HPDE6-E6E7 (cell line): Measurements from ENCODE around the gene CYP2F1.
"Not testable (repeated sequence)": the region's sequence is repeated elsewhere in the genome, so short reads cannot be mapped to it uniquely, and the experiment has no call there.

Experiments
- DNase-seq: peaks from one replicate; pipeline ENCODE4 v3.0.0; 2011; ENCODE audit warnings: missing footprints; ENCODE audit errors: extremely low spot score

CYP2F1 gene

GRCh38 chr19:41114132-41114531 lies at the start of gene CYP2F1:
Gene CYP2F1, plus strand, starts transcription at chr19:41114432. Its CDS starts 1,757 bp downstream, at chr19:41116189.
- DNase-seq, result no peak

- DNase-seq, result no peak
These were observed 49.2 kb upstream of the CYP2F1 start for GRCh38 chr19:41064974-41065569.

GRCh38 chr19:41076286-41076685 lies 37.9 kb upstream of the CYP2F1 start:
- DNase-seq, result no peak

- no peak for DNase-seq
These were observed 30.7 kb upstream of the CYP2F1 start for GRCh38 chr19:41083516-41083915.

- no peak for DNase-seq
These were observed 28.4 kb upstream of the CYP2F1 start for GRCh38 chr19:41085748-41086415.

GRCh38 chr19:41088151-41088550 lies 26.1 kb upstream of the CYP2F1 start, which contains the start of gene CYP2A13:
Gene CYP2A13, plus strand, starts transcription at chr19:41088451. Its CDS starts 21 bp downstream, at chr19:41088472.
- DNase-seq, result no peak

GRCh38 chr19:41089959-41090358 lies 24.3 kb upstream of the CYP2F1 start:
- no peak for DNase-seq

- DNase-seq, result no peak
These were observed 18.5 kb upstream of the CYP2F1 start for GRCh38 chr19:41095703-41096102.

- no peak for DNase-seq
These were observed 17.9 kb upstream of the CYP2F1 start for GRCh38 chr19:41096353-41096752.

GRCh38 chr19:41097302-41097701 lies 16.9 kb upstream of the CYP2F1 start:
- DNase-seq, result no peak

GRCh38 chr19:41098762-41099161 lies 15.5 kb upstream of the CYP2F1 start:
- DNase-seq, result no peak

GRCh38 chr19:41102210-41102609 lies 12.0 kb upstream of the CYP2F1 start:
- DNase-seq, result not testable (repeated sequence)

- no peak for DNase-seq
These were observed 8.1 kb upstream of the CYP2F1 start for GRCh38 chr19:41106177-41106576.

GRCh38 chr19:41111296-41111695 lies 2.9 kb upstream of the CYP2F1 start:
- no peak for DNase-seq

- no peak for DNase-seq
These were observed 2.4 kb upstream of the CYP2F1 start for GRCh38 chr19:41111750-41112295.

- DNase-seq, result no peak
These were observed 1.4 kb upstream of the CYP2F1 start for GRCh38 chr19:41112728-41113290.

GRCh38 chr19:41116261-41116660 lies 2.0 kb downstream of the CYP2F1 start:
- no peak for DNase-seq

- not testable (repeated sequence) for DNase-seq
These were observed 7.0 kb downstream of the CYP2F1 start for GRCh38 chr19:41120929-41121911.

- not testable (repeated sequence) for DNase-seq
These were observed 8.6 kb downstream of the CYP2F1 start for GRCh38 chr19:41122846-41123245.

GRCh38 chr19:41123716-41124294 lies 9.6 kb downstream of the CYP2F1 start:
- DNase-seq, result no peak

GRCh38 chr19:41126765-41127203 lies 12.6 kb downstream of the CYP2F1 start:
- not testable (repeated sequence) for DNase-seq
